AG04450 (cell line): ENCODE results near the gene CHIT1. TPM values are rescaled to one million over a fixed set of nuclear protein-coding genes. Genes with fewer than 3 reads are reported as not detected.

Source experiments
- CTCF ChIA-PET: fragments of 300-600, 350-600 bp; formaldehyde crosslinking; extraction: SDS; loops from one replicate; lab custom pipeline; 2022; ENCODE audit warnings: antibody characterized with exemption, inconsistent platforms; lab: Charles Lee
- POLR2A ChIA-PET: fragments of 350-600 bp; formaldehyde crosslinking; extraction: SDS; loops from one replicate; lab custom pipeline; 2021; ENCODE audit warnings: antibody characterized with exemption, inconsistent platforms; lab: Yijun Ruan, JAX
- DNase-seq: peaks from one replicate; pipeline ENCODE4 v3.0.0-alpha.2; 2011; ENCODE audit warnings: low read depth, low spot score
- H3K27ac ChIP-seq: one replicate; pipeline ENCODE4 v1.5.1; 2012; ENCODE audit warnings: low read depth, low read length, control low read depth
- H3K27me3 ChIP-seq: one replicate; pipeline ENCODE4 v1.6.0; 2012; ENCODE audit warnings: low read length; ENCODE audit not compliant: control insufficient read depth, insufficient read depth
- H3K4me3 ChIP-seq: 2 replicates; pipeline ENCODE4 v1.5.1; 2011; ENCODE audit warnings: mild to moderate bottlenecking, low read depth, low read length, control low read depth
- H3K9me3 ChIP-seq: 2 replicates; pipeline ENCODE4 v1.5.1; 2012; ENCODE audit warnings: low read length; ENCODE audit not compliant: control insufficient read depth, insufficient read depth
- CTCF ChIP-seq: IDR thresholded peaks from 2 replicates; pipeline ENCODE4 v1.5.1; 2011; ENCODE audit warnings: low read depth, low read length, control low read depth, inconsistent platforms
- polyA plus RNA-seq: library from polyadenylated mRNA; depleted of rRNA; stranded (reverse); fragments of >200 nt; gene quantifications from 2 replicates; pipeline ENCODE4 v1.2.3, GENCODE V29; 2011

The CHIT1 gene
- polyA plus RNA-seq, 1 experiment, result not detected

- POLR2A ChIA-PET, result no interaction called here
- no peak overlapping the region for H3K4me3 ChIP-seq
- H3K27me3 ChIP-seq, result peaks cover 4% of the 10 kb centered on the region
- no peak overlapping the region for H3K27ac ChIP-seq
- CTCF ChIA-PET, result interaction anchor here (1.0 to 6.3 kb wide), 2 partner anchors 7 to 63 kb away, joined by 3 to 76 read pairs; no protein-coding TSS in a partner anchor
- TF ChIP-seq CTCF, result no peak
- no peaks in the 10 kb centered on the region; the same call in 1 of the 2 replicates for H3K9me3 ChIP-seq
- no peak for DNase-seq
These were observed 46.9 kb upstream of the CHIT1 start for GRCh38 chr1:203276408-203276807.

- no peak for DNase-seq
- Histone ChIP-seq H3K27me3 (peaks cover 4% of the 10 kb centered on the region), H3K9me3 (no peaks in the 10 kb centered on the region; the same call in 1 of the 2 replicates), H3K27ac (no peak overlapping the region), H3K4me3 (no peak overlapping the region)
- TF ChIP-seq CTCF, result no peak
- POLR2A ChIA-PET, result interaction anchor here (1.4 kb wide), 1 partner anchor 30 kb away, joined by 12 read pairs; the partner anchor contains the start of gene BTG2
- CTCF ChIA-PET, result interaction anchor here (0.6 to 6.3 kb wide), 4 partner anchors 7 to 1117 kb away, joined by 3 to 76 read pairs (median 15); no protein-coding TSS in a partner anchor
These were observed 46.3 kb upstream of the CHIT1 start for GRCh38 chr1:203275656-203276272.

- ChIA-PET CTCF (interaction anchor here (0.7 to 2.2 kb wide), 11 partner anchors 19 to 235 kb away, joined by 3 to 26 read pairs (median 3); no protein-coding TSS in a partner anchor), POLR2A (interaction anchor here (0.6 to 1.4 kb wide), 2 partner anchors 31 to 53 kb away, joined by 6 to 12 read pairs; partner anchors contain the start of gene BTG2)
- Histone ChIP-seq H3K27ac (no peak overlapping the region), H3K27me3 (peaks cover 9% of the 10 kb centered on the region), H3K4me3 (no peak overlapping the region), H3K9me3 (no peaks in the 10 kb centered on the region; the same call in 1 of the 2 replicates)
- no peak for TF ChIP-seq CTCF
- DNase-seq, result no peak
These were observed 45.3 kb upstream of the CHIT1 start for GRCh38 chr1:203274603-203275381.

- peaks cover 9% of the 10 kb centered on the region for H3K27me3 ChIP-seq
- no peak overlapping the region for H3K27ac ChIP-seq
- no peak for TF ChIP-seq CTCF
- no peak overlapping the region for H3K4me3 ChIP-seq
- H3K9me3 ChIP-seq, result no peaks in the 10 kb centered on the region; the same call in 1 of the 2 replicates
- DNase-seq, result no peak
- CTCF ChIA-PET, result interaction anchor here (0.7 to 2.2 kb wide), 12 partner anchors 19 to 234 kb away, joined by 3 to 26 read pairs (median 4); no protein-coding TSS in a partner anchor
- POLR2A ChIA-PET, result interaction anchor here (0.6 to 1.4 kb wide), 2 partner anchors 32 to 53 kb away, joined by 6 to 12 read pairs; partner anchors contain the start of gene BTG2
These were observed 44.6 kb upstream of the CHIT1 start for GRCh38 chr1:203273869-203274602.
